ENCODE data around the gene L1CAM. TPM values are rescaled to one million over a fixed set of nuclear protein-coding genes. Genes with fewer than 3 reads are reported as not detected.

L1CAM gene
- total RNA-seq, 6 experiments from 2014 or later = 0.33 to 0.64 (median 0.47) TPM; not detected in 2

- no peak for ATAC-seq
- no peaks in the 10 kb centered on the region for H3K9me3 ChIP-seq
- H3K36me3 ChIP-seq = no peaks in the 10 kb centered on the region
- intact Hi-C loops (cut with DNase I) = no loop called here
- H3K27me3 ChIP-seq = peaks cover 6 to 13% of the 10 kb centered on the region in 2 donors
- H3K4me1 ChIP-seq = no peaks in the 10 kb centered on the region
- TF ChIP-seq POLR2A (IDR thresholded peaks at IDR 0.05) (no peak), CTCF (IDR thresholded peaks at IDR 0.05) (no peak)
- H3K4me3 ChIP-seq = no peak overlapping the region
- no peak overlapping the region for H3K27ac ChIP-seq
- no peak for DNase-seq
- no CpG with 5 or more reads among the region's 6 CpGs for WGBS (ENCODE audit: insufficient coverage, low coverage, low lambda C conversion rate, missing lambda C conversion rate)
Observed at GRCh38 chrX:153880440-153880815, 5.5 kb downstream of the L1CAM start.

DNA sequence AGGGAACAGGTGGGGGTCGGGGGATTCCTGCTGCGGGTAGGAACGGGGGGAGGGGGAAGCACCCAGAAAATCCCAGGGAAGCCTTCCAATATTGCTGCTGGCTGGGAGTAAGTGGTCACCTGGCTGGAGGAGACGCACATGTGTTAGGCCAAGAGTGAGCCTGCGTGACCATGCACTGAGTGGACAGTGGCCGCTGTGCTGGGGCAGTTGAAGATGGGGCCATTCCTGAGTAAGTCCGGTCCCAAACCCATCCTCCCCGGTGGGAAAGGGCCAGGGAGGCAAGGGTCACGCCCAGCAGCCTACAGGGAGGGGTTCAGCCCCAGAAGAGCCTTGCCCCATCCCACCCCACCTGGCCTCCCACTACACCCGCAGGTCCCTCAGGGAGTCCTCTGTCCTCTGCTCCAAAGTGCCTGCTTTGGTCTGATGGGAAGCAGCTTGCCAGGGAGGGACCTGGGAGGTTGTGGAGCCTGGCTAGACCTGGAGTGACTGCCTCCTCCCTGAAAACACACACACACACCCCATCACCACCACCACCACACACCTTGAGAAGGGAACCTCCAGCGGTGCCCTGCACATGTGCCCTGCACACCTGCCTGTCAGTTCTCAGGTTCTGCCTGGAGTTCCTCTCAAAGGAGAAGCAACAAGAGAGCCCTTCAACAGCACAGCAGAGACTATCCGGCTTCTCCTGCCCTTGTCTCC lies 6.1 kb downstream of the L1CAM start:
- 15% methylated on average over 3 of the region's 12 CpGs for WGBS (ENCODE audit: insufficient coverage, low coverage, low lambda C conversion rate, missing lambda C conversion rate)
- ATAC-seq = no peak
- intact Hi-C loops (cut with DNase I) = no loop called here
- H3K9me3 ChIP-seq = no peaks in the 10 kb centered on the region
- TF ChIP-seq CTCF (IDR thresholded peaks at IDR 0.05) = no peak
- TF ChIP-seq POLR2A (IDR thresholded peaks at IDR 0.05) = no peak
- no peak for DNase-seq
- no peaks in the 10 kb centered on the region for H3K36me3 ChIP-seq
- H3K4me1 ChIP-seq = no peaks in the 10 kb centered on the region
- no peak overlapping the region for H3K27ac ChIP-seq
- no peak overlapping the region for H3K4me3 ChIP-seq
- H3K27me3 ChIP-seq = peaks cover under 1 to 8% of the 10 kb centered on the region in 2 donors

DNA sequence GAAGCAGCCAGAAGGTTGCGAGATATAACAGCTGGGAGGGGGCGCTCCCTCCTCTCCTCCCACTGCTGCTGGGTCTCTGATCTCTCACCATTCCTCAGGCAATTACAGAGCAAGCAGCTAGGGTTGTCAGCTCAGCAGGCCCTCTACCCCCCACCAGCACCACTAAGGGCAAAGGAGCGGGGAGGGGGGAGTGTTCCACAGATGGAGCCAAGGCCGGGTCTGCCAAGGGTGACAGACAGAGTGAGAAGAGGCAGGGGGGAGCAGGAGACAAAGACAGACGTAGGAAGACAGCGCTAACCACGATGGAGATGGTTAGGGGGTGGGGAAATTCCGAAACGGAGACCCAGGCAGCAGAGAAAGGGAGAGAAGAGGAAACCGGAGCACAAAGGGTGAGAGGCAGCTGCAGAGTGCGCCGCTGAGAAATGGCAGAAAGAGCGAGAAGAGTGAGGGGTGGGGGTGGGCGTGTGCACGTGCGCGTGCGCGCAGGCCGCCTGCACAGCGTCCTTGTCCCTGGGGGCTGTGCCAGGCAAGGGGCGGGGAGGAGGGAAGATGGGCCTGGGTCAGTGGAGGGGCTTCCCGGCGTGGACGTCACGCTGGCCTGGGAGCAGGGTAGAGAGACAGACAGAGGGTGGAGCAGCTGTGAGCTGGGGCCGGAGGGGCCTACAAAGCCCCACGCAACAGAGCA lies 6.9 kb downstream of the L1CAM start:
- no peak for DNase-seq
- H3K36me3 ChIP-seq = no peaks in the 10 kb centered on the region
- peaks cover 0 to 4% of the 10 kb centered on the region in 2 donors for H3K27me3 ChIP-seq
- no peaks in the 10 kb centered on the region for H3K4me1 ChIP-seq
- intact Hi-C loops (cut with DNase I) = no loop called here
- TF ChIP-seq CTCF (IDR thresholded peaks at IDR 0.05) (no peak), POLR2A (IDR thresholded peaks at IDR 0.05) (no peak)
- no peaks in the 10 kb centered on the region for H3K9me3 ChIP-seq
- no peak for ATAC-seq
- 14% methylated on average over 20 of the region's 28 CpGs for WGBS (ENCODE audit: insufficient coverage, low coverage, low lambda C conversion rate, missing lambda C conversion rate)
- H3K27ac ChIP-seq = no peak overlapping the region
- no peak overlapping the region for H3K4me3 ChIP-seq

DNA sequence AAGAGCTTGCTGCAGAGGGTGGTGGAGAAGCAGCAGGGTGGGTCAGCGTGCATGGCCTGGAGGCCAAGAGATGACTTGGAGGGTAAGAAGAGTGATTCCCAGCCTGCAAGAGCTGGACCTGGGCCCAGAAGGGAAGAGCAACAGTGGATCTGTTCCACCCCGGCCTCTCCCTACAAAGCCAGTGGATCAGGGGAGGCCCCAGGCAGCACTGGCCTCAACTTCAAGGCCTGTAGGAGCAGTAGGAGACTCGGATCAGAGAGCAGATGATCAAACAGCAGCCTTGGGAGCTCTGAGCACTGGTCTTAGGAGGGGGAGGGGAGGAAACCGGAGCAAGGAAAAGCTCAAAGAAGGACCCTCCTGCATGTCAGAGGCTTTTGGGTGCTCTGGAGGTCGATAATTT lies 7.6 kb downstream of the L1CAM start:
- Histone ChIP-seq H3K36me3 (no peaks in the 10 kb centered on the region), H3K4me1 (no peaks in the 10 kb centered on the region), H3K4me3 (no peak overlapping the region), H3K27me3 (peaks cover 0 to 4% of the 10 kb centered on the region in 2 donors), H3K9me3 (no peaks in the 10 kb centered on the region), H3K27ac (no peak overlapping the region)
- TF ChIP-seq CTCF (IDR thresholded peaks at IDR 0.05) (no peak), POLR2A (IDR thresholded peaks at IDR 0.05) (no peak)
- ATAC-seq (no peak), DNase-seq (no peak)
- WGBS (ENCODE audit: insufficient coverage, low coverage, low lambda C conversion rate, missing lambda C conversion rate) = no CpG with 5 or more reads among the region's 5 CpGs
- intact Hi-C loops (cut with DNase I) = no loop called here
